Psoas muscle (tissue), 8 donors: ENCODE data around the gene RFC2. TPM values are rescaled to one million over a fixed set of nuclear protein-coding genes. Genes with fewer than 3 reads are reported as not detected.

Source experiments
- ATAC-seq, 4 donors: fragments of 200-7000 bp; cut with Tn5 transposase; one replicate each; pipeline ENCODE4 v1.9.1; 2020; ENCODE audit warnings: moderate library complexity in 3 of 4, mild to moderate bottlenecking in 2 of 4
- DNase-seq, 2 donors: peaks; one replicate each; pipeline ENCODE4 v3.0.0-alpha.2; 2020
- H3K27ac ChIP-seq: fragments of 200-600 bp; one replicate; pipeline ENCODE4 v1.8.0; 2022
- H3K27me3 ChIP-seq, 3 donors: fragments of 200-600 bp in 1 of 3; one replicate each; pipeline versions ENCODE4 v1.6.1 to v1.8.0; 2013 to 2022; ENCODE audit warnings: low read length in 2 of 3, mild to moderate bottlenecking in 2 of 3, moderate library complexity in 1 of 3; ENCODE audit not compliant: insufficient read depth in 3 of 3
- H3K36me3 ChIP-seq, 2 donors: fragments of 200-600 bp in 1 of 2; one replicate each; pipeline versions ENCODE4 v1.6.1 to v1.8.0; 2013 to 2022; ENCODE audit warnings: low read depth in 1 of 2, mild to moderate bottlenecking in 1 of 2, moderate library complexity in 1 of 2; ENCODE audit not compliant: insufficient read depth in 1 of 2
- H3K4me1 ChIP-seq: fragments of 200-600 bp; one replicate; pipeline ENCODE4 v1.8.0; 2022
- H3K4me3 ChIP-seq: fragments of 200-600 bp; one replicate; pipeline ENCODE4 v1.8.0; 2022; ENCODE audit warnings: mild to moderate bottlenecking
- H3K9me3 ChIP-seq: fragments of 200-600 bp; one replicate; pipeline ENCODE4 v1.8.0; 2022
- WGBS, 3 donors: extraction: QIAGEN DNeasy Blood & Tissue Kit; methylation state at CpG; one replicate each; pipeline versions ENCODE4 v1.1.6 to v1.1.7; 2013; 5-methylcytosine and 5-hydroxymethylcytosine counted together
- intact Hi-C, 2 donors: fragments of 100-400 bp; cut with DNase I; formaldehyde crosslinking; loops; one replicate each; pipeline versions ENCODE4 v1.11.0 to v1.14.2; 2022
- polyA plus RNA-seq, 3 donors: library from polyadenylated mRNA; stranded (reverse); fragments of 200-250 nt; gene quantifications; one replicate each; pipeline ENCODE4 v1.2.3, GENCODE V29; 2013
- total RNA-seq, 4 donors: library from RNA; stranded (reverse); fragmentation: NEBNext Ultra II Directional in 2 of 4; extraction: Animal tissue kit (Norgen Biotek cat#: 25700) in 2 of 4; gene quantifications; one replicate each; pipeline versions ENCODE4 v1.2.1 to v1.2.4, GENCODE V29; 2021 to 2023
- TF ChIP-seq, protein P1 (sequence below): fragments of 200-600 bp; IDR thresholded peaks from one replicate; pipeline ENCODE4 v1.8.0; 2022; ENCODE audit warnings: antibody characterized with exemption
- donor health status: healthy with polysubstance abuse.
- donor health status: DM: no; HTN: no; CAD: no; lungs with moderate emphysema.
- donor health status: Bipolar disorder and iron deficiency.
- donor health status: healthy.
- donor health status: DM: yes; HTN: yes; CAD: no.
- donor health status: DM: no; HTN: no; CAD: no.
- donor health status: DM: no; HTN: no; CAD: no.
- donor health status: DM: yes; HTN: yes; CAD: no.

RFC2 gene
- total and polyA plus RNA-seq, 7 donors = 13.7 to 25.8 (median 19.8) TPM

DNA sequence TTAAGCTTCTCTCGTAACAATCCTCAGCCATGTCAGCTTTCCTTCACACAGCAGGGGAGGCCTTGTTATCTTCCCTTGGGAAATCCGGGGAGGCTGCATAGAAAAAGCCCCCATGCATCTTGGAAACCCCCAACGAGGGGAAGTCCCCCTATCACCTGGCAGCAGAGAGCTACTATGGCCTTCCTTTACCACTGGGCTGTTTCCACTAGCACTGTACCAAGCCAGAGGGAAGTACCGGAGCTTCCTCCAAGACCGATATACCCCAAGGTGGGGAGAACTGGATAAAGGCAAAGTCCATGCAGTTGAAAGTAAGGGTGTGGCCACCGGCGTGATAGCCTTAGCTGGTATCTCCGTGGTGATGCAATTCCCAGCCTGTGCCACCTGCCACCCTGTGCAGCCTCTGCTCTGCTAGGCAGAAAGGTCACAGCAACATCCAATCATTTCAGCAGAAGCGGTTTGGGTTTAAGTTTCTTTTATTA lies 30.6 kb upstream of the RFC2 start:
- WGBS, 3 donors = 50 to 52% (median 52%) methylated on average over 9 of the region's 9 CpGs
- no peaks in the 10 kb centered on the region for H3K36me3 ChIP-seq
- intact Hi-C loops = no loop called here
- H3K9me3 ChIP-seq = no peaks in the 10 kb centered on the region
- peaks cover 0 to 7% (median 4%) of the 10 kb centered on the region in 3 donors for H3K27me3 ChIP-seq
- no peak overlapping the region for H3K27ac ChIP-seq
- no peak overlapping the region for H3K4me3 ChIP-seq
- TF ChIP-seq, protein P1, sequence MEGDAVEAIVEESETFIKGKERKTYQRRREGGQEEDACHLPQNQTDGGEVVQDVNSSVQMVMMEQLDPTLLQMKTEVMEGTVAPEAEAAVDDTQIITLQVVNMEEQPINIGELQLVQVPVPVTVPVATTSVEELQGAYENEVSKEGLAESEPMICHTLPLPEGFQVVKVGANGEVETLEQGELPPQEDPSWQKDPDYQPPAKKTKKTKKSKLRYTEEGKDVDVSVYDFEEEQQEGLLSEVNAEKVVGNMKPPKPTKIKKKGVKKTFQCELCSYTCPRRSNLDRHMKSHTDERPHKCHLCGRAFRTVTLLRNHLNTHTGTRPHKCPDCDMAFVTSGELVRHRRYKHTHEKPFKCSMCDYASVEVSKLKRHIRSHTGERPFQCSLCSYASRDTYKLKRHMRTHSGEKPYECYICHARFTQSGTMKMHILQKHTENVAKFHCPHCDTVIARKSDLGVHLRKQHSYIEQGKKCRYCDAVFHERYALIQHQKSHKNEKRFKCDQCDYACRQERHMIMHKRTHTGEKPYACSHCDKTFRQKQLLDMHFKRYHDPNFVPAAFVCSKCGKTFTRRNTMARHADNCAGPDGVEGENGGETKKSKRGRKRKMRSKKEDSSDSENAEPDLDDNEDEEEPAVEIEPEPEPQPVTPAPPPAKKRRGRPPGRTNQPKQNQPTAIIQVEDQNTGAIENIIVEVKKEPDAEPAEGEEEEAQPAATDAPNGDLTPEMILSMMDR = no peak
- ATAC-seq (no peak), DNase-seq (no peak)
- peaks cover 9% of the 10 kb centered on the region for H3K4me1 ChIP-seq

DNA sequence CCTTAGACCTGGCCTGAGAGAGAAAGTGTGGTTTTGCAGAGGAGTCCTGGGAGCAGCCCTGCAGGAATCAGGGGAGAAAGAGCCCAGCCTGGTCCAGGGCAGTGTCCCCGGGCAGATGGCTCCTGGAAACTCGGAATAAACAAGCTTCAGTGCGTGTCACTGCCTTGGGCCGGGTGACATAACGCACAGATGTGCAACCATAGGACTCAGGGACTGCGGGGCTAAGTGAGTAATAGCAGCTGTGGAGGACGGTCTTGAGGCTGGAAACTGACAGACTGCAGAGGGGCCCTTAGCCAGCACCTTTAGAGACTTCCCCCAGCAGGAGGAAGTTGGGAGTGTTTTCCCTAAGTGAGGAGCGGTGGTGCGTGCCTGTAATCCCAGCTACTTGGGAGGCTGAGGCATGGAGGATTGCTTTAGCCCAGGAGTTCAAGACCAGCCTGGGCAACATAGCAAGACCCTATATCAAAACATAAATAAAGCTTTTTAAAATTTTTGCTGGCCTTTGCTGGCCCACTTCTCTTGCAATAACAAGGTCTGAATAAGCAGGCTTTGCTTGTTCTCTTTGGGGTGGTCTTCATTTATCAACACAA lies 29.8 kb upstream of the RFC2 start:
- H3K4me3 ChIP-seq = no peak overlapping the region
- WGBS, 3 donors = 33 to 65% (median 47%) methylated on average over 9 of the region's 9 CpGs
- intact Hi-C loops = no loop called here
- H3K9me3 ChIP-seq = no peaks in the 10 kb centered on the region
- DNase-seq = no peak
- H3K27ac ChIP-seq = no peak overlapping the region
- no peak for ATAC-seq
- peaks cover 0 to 7% (median 4%) of the 10 kb centered on the region in 3 donors for H3K27me3 ChIP-seq
- H3K36me3 ChIP-seq = no peaks in the 10 kb centered on the region
- H3K4me1 ChIP-seq = peaks cover 16% of the 10 kb centered on the region
- TF ChIP-seq, protein P1 = no peak

DNA sequence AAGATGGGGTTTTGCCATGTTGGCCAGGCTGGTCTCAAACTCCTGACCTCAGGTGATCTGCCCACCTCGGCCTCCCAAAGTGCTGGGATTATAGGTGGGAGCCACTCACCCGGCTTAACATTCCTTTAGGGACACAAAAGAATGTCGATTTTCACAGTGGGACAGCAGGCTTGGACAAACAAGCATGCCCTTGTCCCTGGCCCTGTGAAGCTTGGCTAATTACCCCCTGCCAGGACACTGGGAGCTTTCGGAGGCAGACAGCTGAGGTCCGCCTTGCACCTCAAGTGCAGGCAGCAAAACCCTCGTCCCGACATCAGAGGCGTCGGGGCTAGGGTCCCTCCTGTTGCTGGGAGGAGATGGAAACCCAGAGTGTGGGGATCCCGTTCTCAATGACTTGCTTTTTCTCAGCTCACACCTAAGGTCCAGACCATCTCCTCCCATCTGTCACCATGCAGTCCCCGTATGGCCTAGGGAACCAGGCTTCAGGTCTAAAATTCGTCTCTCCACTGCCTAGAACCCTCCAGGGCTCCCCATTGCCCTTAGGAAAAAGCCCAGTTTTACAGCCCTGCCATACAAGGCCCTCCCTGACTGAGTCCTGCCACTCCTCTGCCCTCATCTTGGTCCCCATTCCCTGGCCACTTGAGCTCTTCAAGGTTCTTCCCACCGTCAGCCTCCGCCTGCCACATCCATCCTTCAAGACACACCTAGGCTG lies 28.7 kb upstream of the RFC2 start:
- no peak overlapping the region for H3K4me3 ChIP-seq
- H3K36me3 ChIP-seq = no peaks in the 10 kb centered on the region
- H3K9me3 ChIP-seq = no peaks in the 10 kb centered on the region
- intact Hi-C loops = no loop called here
- TF ChIP-seq, protein P1 = no peak
- DNase-seq = no peak
- H3K27ac ChIP-seq = no peak overlapping the region
- H3K4me1 ChIP-seq = peaks cover 12% of the 10 kb centered on the region
- 65 to 80% (median 68%) methylated on average over 12 to 14 of the region's 14 CpGs for WGBS, 3 donors
- peaks cover 0 to 7% (median 4%) of the 10 kb centered on the region in 3 donors for H3K27me3 ChIP-seq
- no peak for ATAC-seq

DNA sequence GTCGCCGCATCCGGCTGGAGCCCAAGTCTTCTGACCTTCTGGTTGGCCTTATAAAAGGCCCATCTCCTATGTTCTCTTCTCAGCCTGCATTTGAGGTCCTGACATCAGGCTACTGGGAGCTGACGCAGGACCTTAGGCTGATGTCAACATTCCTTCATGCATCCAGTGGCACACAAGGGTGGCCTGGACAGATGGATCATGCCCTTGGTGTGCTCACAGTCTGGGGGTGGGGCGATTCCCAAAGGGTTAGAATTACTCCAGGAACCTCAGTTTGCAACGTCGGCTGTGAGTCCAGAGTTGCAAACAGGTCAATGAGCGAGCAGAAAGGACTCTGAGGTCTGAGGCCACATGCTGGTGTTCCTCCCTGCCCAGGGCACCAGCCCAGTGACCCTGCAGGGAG lies 26.8 kb upstream of the RFC2 start:
- H3K9me3 ChIP-seq = no peaks in the 10 kb centered on the region
- DNase-seq = no peak
- peaks cover 0 to 5% (median 0%) of the 10 kb centered on the region in 3 donors for H3K27me3 ChIP-seq
- H3K36me3 ChIP-seq = no peaks in the 10 kb centered on the region
- 82 to 86% (median 84%) methylated on average over 8 of the region's 8 CpGs for WGBS, 3 donors
- H3K27ac ChIP-seq = no peak overlapping the region
- no peak for ATAC-seq
- intact Hi-C loops = no loop called here
- TF ChIP-seq, protein P1 = no peak
- H3K4me1 ChIP-seq = peaks cover 12% of the 10 kb centered on the region
- H3K4me3 ChIP-seq = no peak overlapping the region
